Erythroblast (primary cell): ENCODE data around the gene CALCR.

Source experiments
- GATA1 ChIP-seq: IDR thresholded peaks from 2 replicates; pipeline ENCODE4 v1.6.1; 2011; ENCODE audit warnings: low read depth, mild to moderate bottlenecking, control low read depth, low read length, moderate library complexity
- POLR2A ChIP-seq: IDR thresholded peaks from 2 replicates; pipeline ENCODE4 v1.6.1; 2011; ENCODE audit warnings: mild to moderate bottlenecking, low read length

GRCh38 chr7:93429563-93429962 lies 145.0 kb downstream of the CALCR start:
- TF ChIP-seq POLR2A (no peak), GATA1 (no peak)
